Hepatocyte (in vitro differentiated cells): ENCODE data around the gene ZG16B. TPM values are rescaled to one million over a fixed set of nuclear protein-coding genes. Genes with fewer than 3 reads are reported as not detected.

ENCODE experiments used
- DNase-seq: peaks from one replicate; pipeline ENCODE4 v3.0.0-alpha.2; 2016; ENCODE audit warnings: low spot score
- H2AFZ ChIP-seq: fragments of 200-600 bp; sonication (generic); 2 replicates; pipeline ENCODE4 v1.6.0; 2016; ENCODE audit warnings: antibody characterized with exemption, mild to moderate bottlenecking
- H3K27ac ChIP-seq: fragments of 200-600 bp; sonication (generic); 2 replicates; pipeline ENCODE4 v1.5.1; 2016; ENCODE audit warnings: mild to moderate bottlenecking
- H3K27me3 ChIP-seq: fragments of 200-600 bp; sonication (generic); 2 replicates; pipeline ENCODE4 v1.6.1; 2016
- H3K36me3 ChIP-seq: fragments of 200-600 bp; sonication (generic); replicated peaks from 2 replicates; pipeline ENCODE4 v1.5.1; 2016; ENCODE audit warnings: low read depth; ENCODE audit not compliant: insufficient read depth
- H3K4me1 ChIP-seq: fragments of 200-600 bp; sonication (generic); 2 replicates; pipeline ENCODE4 v1.5.1; 2016; ENCODE audit warnings: mild to moderate bottlenecking, moderate library complexity; ENCODE audit not compliant: insufficient read depth
- H3K4me2 ChIP-seq: fragments of 200-600 bp; sonication (generic); 2 replicates; pipeline ENCODE4 v1.6.0; 2016
- H3K4me3 ChIP-seq: fragments of 200-600 bp; sonication (generic); 2 replicates; pipeline ENCODE4 v1.5.1; 2016; ENCODE audit warnings: mild to moderate bottlenecking
- H3K79me2 ChIP-seq: fragments of 200-600 bp; sonication (generic); 2 replicates; pipeline ENCODE4 v1.6.0; 2017; ENCODE audit warnings: mild to moderate bottlenecking
- H3K9me2 ChIP-seq: fragments of 200-600 bp; sonication (generic); replicated peaks from 2 replicates; pipeline ENCODE4 v1.6.0; 2017; ENCODE audit warnings: mild to moderate bottlenecking; ENCODE audit not compliant: insufficient read depth
- H3K9me3 ChIP-seq: fragments of 200-600 bp; sonication (generic); 2 replicates; pipeline ENCODE4 v1.5.1; 2016; ENCODE audit warnings: low read depth, mild to moderate bottlenecking
- H4K20me1 ChIP-seq: fragments of 200-600 bp; sonication (generic); 2 replicates; pipeline ENCODE4 v1.6.0; 2016; ENCODE audit warnings: mild to moderate bottlenecking; ENCODE audit not compliant: insufficient read depth, poor library complexity, severe bottlenecking
- EZH2 ChIP-seq: fragments of 200-600 bp; sonication (generic); IDR thresholded peaks from 2 replicates; pipeline ENCODE4 v1.6.1; 2016; ENCODE audit warnings: antibody characterized with exemption, mild to moderate bottlenecking, borderline replicate concordance
- EZH2phosphoT487 ChIP-seq: fragments of 200-600 bp; sonication (generic); IDR thresholded peaks from one replicate; pipeline ENCODE4 v1.6.1; 2018; ENCODE audit warnings: antibody characterized with exemption, mild to moderate bottlenecking, low read depth, moderate library complexity; ENCODE audit not compliant: unreplicated experiment, severe bottlenecking
- WGBS: methylation state at CpG from one replicate; pipeline ENCODE4 v1.1.6; 2016; ENCODE audit warnings: low lambda C conversion rate; ENCODE audit errors: missing lambda C conversion rate; 5-methylcytosine and 5-hydroxymethylcytosine counted together
- polyA plus RNA-seq: library from polyadenylated mRNA; unstranded; fragments of >200 nt; fragmentation: Nextera tagmentation; extraction: Ambion mirVana; gene quantifications from 2 replicates; pipeline ENCODE4 v1.2.1, GENCODE V29; 2016
- total RNA-seq: library from RNA; depleted of rRNA; stranded (reverse); fragments of >200 nt; gene quantifications from 2 replicates; pipeline ENCODE4 v1.2.3, GENCODE V29; 2014
- TF ChIP-seq, protein P1 (sequence below): fragments of 200-600 bp; sonication (generic); IDR thresholded peaks from 2 replicates; pipeline ENCODE4 v1.5.1; 2016; ENCODE audit warnings: antibody characterized with exemption, mild to moderate bottlenecking; ENCODE audit not compliant: poor library complexity

ZG16B gene
- total and polyA plus RNA-seq, 2 experiments from 2014 or later: 4.3 to 4.9 TPM

DNA sequence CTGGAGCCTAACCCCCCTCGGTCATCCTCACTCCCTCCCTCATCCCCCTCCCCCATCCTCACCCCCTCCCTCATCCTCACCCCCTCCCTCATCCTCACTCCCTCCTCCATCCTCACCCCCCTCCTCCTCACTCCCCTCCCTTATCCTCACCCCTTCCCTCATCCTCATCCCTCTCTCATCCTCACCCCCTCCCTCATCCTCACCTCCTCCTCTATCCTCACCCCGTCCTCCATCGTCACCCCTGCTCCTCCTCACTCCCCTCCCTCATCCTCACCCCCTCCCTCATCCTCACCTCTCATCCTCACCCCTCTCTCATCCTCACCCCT lies 43.3 kb upstream of the ZG16B start:
- Histone ChIP-seq H3K4me2 (no peak overlapping the region), H3K4me1 (no peaks in the 10 kb centered on the region), H2AFZ (no peak overlapping the region), H3K79me2 (no peaks in the 10 kb centered on the region), H3K27me3 (no peaks in the 10 kb centered on the region), H3K36me3 (no peaks in the 10 kb centered on the region), H4K20me1 (no peaks in the 10 kb centered on the region), H3K9me3 (no peaks in the 10 kb centered on the region), H3K27ac (no peak overlapping the region), H3K9me2 (no peaks in the 10 kb centered on the region), H3K4me3 (no peak overlapping the region)
- TF ChIP-seq, protein P1, sequence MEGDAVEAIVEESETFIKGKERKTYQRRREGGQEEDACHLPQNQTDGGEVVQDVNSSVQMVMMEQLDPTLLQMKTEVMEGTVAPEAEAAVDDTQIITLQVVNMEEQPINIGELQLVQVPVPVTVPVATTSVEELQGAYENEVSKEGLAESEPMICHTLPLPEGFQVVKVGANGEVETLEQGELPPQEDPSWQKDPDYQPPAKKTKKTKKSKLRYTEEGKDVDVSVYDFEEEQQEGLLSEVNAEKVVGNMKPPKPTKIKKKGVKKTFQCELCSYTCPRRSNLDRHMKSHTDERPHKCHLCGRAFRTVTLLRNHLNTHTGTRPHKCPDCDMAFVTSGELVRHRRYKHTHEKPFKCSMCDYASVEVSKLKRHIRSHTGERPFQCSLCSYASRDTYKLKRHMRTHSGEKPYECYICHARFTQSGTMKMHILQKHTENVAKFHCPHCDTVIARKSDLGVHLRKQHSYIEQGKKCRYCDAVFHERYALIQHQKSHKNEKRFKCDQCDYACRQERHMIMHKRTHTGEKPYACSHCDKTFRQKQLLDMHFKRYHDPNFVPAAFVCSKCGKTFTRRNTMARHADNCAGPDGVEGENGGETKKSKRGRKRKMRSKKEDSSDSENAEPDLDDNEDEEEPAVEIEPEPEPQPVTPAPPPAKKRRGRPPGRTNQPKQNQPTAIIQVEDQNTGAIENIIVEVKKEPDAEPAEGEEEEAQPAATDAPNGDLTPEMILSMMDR: no peak
- TF ChIP-seq EZH2 (no peak), EZH2phosphoT487 (no peak)
- WGBS: no CpG with 5 or more reads among the region's 3 CpGs
- no peak for DNase-seq

DNA sequence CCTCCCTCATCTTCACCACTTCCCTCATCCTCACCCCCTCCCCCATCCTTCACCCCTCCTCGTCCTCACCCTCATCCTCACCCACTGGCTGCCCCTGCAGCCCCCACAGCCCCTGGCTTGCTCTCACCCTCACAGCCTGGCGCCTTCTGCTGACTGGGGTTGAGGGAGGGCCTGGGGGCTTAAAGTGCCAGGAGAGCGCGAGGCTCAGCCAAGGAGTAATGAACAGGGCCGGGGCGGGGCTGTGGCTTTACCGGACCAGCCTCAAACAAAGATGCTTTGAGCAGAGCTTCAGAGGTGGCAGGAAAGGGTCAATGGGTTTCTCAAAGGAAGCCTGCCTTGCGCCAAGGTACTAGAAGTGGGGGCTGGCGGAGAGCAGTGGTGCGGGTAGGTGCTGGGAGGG lies 42.7 kb upstream of the ZG16B start, which contains the start of gene PRSS33:
Gene PRSS33, minus strand, starts transcription at position 155 of the 400 bp plus-strand sequence. CDS start 1,013 bp downstream, outside the sequence.
- Histone ChIP-seq H3K27me3 (no peaks in the 10 kb centered on the region), H4K20me1 (no peaks in the 10 kb centered on the region), H2AFZ (no peak within 1 kb of the TSS), H3K9me3 (no peaks in the 10 kb centered on the region), H3K4me3 (no peak within 1 kb of the TSS), H3K4me2 (no peak within 1 kb of the TSS), H3K79me2 (no peaks in the 10 kb centered on the region), H3K27ac (no peak within 1 kb of the TSS), H3K36me3 (no peaks in the 10 kb centered on the region), H3K4me1 (no peaks in the 10 kb centered on the region), H3K9me2 (no peaks in the 10 kb centered on the region)
- 61% methylated on average over 9 of the region's 10 CpGs for WGBS
- no peak for TF ChIP-seq EZH2phosphoT487
- TF ChIP-seq EZH2: no peak
- TF ChIP-seq, protein P1: no peak
- DNase-seq: no peak

DNA sequence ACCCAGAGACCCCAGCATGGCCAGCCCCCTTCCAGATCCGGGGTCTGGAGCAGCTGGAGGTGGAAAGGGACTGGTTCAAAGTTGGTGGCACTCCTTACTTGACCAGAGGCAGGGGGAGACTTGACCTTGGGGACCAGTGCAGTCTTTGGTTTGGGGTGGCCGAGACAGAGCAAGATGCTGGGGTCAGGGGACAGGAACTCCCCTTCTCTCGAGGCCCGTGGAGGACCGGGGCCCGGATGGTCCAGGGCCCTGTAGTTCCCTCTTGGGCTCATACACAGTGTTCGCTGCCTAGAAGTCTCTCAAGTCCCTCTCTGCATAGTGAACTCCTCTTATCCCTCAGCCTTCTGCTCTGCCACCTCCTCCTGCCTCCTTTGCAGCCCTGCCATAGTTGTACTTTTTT lies 42.1 kb upstream of the ZG16B start:
- TF ChIP-seq EZH2phosphoT487: no peak
- no peak for TF ChIP-seq EZH2
- TF ChIP-seq, protein P1: no peak
- no peaks in the 10 kb centered on the region for H3K27me3 ChIP-seq

DNA sequence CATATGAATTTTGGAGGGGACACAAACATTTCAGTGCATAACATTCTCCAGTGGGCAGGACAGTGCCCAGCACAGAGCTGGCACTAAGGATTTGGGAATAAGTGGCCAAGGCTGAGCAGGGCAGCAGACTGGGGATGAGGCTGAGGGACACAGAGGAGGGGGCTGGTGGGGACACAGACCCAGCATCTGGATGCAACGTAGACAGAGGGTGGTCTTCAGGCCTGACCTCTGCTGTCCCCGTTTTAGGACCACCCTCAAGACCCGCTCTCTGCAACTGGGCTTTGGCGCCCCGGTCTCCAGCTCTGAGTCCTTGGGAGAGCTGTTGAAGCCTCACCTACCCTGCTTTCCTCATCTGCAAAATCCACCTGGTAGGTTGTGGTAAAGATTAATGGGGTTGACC lies 39.5 kb upstream of the ZG16B start:
- H3K36me3 ChIP-seq: no peaks in the 10 kb centered on the region
- 87% methylated on average over 5 of the region's 5 CpGs for WGBS
- H3K27ac ChIP-seq: no peak overlapping the region
- TF ChIP-seq, protein P1: no peak
- H3K4me1 ChIP-seq: peaks cover 3% of the 10 kb centered on the region
- H3K9me2 ChIP-seq: no peaks in the 10 kb centered on the region
- DNase-seq: no peak
- H3K79me2 ChIP-seq: no peaks in the 10 kb centered on the region
- H2AFZ ChIP-seq: no peak overlapping the region
- no peaks in the 10 kb centered on the region for H4K20me1 ChIP-seq
- H3K4me2 ChIP-seq: no peak overlapping the region
- no peaks in the 10 kb centered on the region for H3K27me3 ChIP-seq
- H3K9me3 ChIP-seq: no peaks in the 10 kb centered on the region
- no peak overlapping the region for H3K4me3 ChIP-seq

More for the DNA sequence above, 42.1 kb upstream of the ZG16B start:
- H3K4me3 ChIP-seq: no peak overlapping the region
- no peak for DNase-seq
- no peaks in the 10 kb centered on the region for H3K79me2 ChIP-seq
- no peaks in the 10 kb centered on the region for H4K20me1 ChIP-seq
- no peaks in the 10 kb centered on the region for H3K9me3 ChIP-seq
- no peak overlapping the region for H3K4me2 ChIP-seq
- H3K36me3 ChIP-seq: no peaks in the 10 kb centered on the region
- H3K27ac ChIP-seq: no peak overlapping the region
- H3K9me2 ChIP-seq: no peaks in the 10 kb centered on the region
- no peak overlapping the region for H2AFZ ChIP-seq
- no peaks in the 10 kb centered on the region for H3K4me1 ChIP-seq
- 61% methylated on average over 7 of the region's 7 CpGs for WGBS
